Activated T-helper 9 cell treated with anti-CD3 and anti-CD28 coated beads, Interleukin-2, amount 50 U/mL, for 16 hours (primary cell): Measurements from ENCODE around the gene NGDN.

Source experiments
- DNase-seq: peaks from one replicate; pipeline ENCODE4 v3.0.0-alpha.2; 2020; ENCODE audit warnings: low read depth

The NGDN gene

DNA sequence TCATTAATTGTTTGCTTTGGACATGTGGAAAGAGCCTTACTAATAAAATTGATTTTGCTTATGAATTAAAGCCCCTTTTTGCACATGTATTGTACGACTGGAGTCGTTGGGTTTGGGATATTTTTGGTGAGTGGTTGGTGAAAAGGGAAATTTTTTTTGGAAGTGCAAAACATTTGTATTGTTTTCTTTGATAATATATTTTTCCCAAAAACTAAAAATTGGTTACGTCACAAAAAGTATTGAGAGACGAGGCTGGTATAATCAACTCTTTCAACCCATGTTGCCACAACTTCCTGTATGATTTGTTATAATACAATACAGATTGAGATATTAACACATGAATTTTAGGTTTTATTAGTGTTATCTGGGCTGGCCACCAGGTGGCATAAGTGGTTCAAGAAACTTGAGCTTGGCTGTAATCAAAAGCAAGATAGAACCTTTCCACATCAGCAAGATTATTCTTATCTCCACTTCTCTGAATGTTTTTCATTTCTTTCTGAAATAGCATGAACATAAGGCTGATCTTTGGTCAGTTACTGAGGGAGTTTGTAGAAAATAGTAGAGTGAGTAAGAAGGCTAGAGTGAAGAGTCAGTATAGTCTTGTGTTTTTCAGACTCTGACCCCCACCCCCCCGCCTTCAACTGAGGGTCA lies 8.7 kb downstream of the NGDN start:
- peak; percentile 30 for DNase-seq

DNA sequence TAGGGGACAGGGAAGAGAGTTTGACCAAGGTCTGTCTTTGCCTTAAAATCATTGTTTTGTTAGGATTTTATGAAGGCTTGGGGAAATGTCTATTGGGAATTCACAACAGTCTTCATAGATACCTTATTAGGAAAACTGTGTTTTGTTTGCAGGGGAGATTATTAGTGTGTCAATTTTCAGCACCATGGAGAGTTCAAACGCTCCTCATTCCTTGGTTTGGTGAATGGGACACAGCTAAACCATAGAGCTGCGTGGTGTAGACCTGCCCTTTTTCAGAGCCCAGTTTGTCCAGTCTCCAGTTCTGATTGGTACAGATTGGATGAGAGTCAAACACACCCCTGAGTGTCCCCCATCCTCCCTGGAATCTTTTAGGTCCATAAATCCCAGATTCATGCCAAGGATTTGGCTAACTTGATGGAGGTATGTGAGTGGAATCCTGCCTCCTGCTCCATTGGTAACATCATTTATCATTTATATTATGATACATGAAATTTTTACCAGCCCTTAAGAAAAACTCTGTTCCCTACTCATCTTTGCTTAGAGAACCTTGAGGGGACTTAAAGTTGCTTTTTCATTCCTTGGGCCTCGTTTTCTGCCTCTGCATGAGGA lies 12.0 kb downstream of the NGDN start:
- no peak for DNase-seq

DNA sequence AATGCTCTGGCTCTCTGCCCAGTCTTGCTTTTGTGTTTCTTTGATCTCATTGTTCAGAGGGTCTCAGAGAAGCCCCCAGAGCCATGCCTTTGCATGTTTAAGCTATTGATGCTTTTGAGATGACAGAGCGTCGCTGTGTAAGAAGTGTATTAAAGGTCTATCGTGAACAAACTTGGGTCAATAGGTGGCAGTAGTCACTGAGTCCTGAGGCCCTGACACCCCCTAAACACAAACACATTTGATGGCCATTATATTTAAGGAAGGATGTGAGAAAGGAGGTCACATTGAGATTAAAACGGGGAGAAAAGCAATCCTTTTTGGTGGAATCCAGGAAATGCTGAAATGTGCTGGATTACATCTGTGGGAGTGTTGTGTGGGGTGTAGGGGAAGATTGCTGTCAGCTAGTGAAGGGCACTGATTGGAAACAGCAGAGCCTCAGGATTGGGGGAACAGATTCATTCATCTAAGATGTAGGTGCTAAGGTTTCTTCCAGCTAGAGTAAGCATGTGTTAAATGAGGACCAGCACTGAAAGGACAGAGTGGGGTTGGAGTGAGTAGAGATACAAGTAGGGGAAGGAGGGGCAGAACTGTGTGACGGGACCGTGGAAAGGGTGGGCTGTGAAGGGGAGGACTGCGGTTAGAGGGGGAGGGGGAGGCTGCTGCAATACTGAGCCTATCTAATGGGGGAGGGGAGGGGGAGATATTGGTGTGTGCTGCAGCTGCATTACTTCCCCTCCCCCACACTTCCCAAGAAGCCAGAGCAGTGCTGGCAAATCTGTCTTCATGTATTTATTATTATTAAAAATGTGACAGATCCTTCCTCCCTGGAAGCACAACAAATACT lies 12.7 kb downstream of the NGDN start:
- DNase-seq = no peak

DNA sequence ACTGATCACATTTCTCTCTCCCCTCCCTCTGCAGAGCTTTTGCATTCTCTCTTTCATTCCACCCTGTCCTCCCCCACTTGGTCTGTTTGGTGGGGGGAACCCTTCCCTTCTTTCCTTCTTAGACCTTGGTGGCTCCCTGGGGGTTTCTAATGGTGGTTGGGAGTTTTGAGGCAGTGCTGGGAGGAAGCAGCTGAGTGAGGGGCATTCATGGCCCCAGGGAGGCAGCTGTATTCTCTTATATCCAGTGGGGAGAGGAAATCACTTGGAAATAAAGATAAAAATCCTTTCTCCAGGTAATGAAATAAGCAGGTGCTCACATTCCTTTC lies 13.3 kb downstream of the NGDN start:
- DNase-seq = no peak

DNA sequence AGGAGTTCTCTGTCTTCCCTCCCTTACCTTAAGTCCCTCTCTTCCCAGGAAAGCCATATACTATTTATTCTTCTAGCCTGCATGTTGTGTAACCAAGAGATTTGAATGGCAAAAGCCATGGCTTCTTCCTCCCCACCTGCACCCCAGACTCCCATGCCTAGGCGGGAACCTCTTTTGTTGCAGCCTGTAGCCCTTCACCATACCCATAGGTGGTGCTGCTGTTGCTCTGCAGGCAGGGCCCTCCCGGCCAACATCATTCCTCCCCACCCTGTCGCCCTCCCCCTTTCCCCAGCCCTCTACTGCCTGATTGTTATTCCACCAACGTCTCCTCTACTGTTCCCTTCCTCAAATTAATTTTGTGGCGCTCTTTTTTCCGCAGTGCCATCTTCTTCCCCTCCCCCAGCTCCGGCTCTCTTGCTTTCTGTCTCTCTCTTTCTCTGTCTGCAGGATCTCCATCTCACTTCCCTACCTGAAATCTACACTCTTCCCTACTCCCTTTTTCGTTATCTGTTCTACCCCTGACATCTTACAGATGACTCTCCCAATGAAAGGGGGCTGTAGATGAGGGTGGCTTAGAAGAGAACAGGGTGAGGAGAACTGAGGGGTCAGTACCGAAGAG lies 13.8 kb downstream of the NGDN start:
- DNase-seq = no peak

DNA sequence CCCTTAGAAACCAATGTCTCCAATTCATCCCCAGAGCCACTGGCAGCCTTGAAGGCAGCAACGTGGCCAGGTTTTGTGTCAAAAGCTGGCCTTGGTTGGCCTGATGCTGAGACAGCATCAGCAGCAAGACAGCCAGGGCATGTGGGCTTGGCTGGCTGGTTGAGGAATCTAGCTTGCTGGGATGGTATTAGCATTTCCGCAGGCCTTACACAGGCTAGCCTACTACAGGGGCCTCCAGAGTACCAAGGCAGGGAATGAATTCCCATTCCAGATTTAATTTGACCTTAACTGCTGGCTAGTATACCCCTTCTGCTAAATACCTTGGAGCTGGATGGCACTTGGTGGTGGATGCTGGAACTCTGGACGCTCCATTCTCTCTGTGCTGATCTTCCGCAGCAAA lies 15.8 kb downstream of the NGDN start:
- DNase-seq = no peak

DNA sequence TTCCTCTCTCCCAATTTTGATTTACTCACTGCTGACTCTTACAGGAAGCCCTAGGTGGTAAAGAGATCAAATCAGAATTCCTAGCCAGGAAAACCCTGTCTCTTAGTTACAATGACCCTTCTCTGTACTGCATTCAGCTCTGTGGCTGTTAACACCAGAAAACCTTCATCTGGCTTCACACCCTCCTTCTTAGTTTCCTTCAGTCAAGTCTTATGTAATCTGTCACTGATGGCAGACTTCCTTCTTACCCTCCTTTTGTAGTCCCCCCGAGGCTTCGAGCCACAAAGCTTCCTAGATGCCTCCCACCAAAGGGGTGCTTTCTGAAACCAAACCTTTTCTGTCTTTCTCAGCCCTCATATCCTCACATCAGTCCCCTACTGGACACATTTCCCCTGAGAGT lies 16.5 kb downstream of the NGDN start:
- DNase-seq = no peak

DNA sequence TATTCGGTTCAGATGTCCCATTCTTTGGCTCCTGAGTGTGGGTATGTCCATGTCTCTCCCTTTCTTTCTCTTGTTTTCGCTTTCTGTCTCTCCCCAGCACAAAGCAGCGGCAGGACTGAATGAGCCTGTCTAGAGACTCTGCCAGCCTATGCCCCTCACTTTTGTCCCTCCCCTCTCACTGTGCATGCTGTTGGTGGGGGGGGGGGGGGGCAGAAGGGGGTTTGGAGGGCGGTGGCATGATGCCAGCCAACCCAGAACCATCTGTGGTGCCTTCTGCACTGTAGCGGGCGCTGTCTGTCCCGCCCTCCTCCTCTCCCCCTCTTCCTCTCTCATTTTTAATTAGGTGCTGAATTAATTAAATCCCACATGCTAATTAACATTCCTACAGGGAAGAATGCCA lies 17.7 kb downstream of the NGDN start:
- no peak for DNase-seq

DNA sequence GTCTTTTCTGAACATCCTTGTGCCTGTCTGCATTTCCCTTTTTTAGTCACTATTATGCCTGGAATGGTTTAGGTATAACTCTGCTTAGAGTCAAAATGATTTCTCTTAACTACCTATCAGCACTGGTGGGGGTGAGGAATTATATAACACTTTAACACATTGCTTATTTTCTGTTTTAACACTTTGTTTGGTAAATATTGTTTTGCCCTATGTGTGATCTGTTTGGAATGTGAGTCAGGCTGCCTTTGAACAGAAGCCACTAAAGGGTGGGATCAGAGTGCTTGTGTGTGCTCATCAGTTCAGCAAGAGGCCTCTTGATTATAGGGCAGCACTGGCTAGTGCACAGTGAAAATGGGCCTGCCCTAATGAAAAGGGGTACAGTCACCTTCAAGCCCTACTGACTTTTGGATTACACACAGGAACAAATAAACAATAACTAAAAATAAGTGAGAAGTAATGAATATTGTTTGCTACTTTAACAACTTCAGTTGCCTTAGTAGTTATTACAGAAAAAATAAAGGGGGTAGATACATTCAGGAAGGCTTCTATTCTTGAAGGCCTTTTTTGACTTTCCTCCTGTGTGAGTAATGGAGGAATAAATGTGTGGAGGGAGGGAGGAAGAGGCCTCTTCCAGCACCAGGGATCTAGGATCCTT lies 23.2 kb downstream of the NGDN start:
- no peak for DNase-seq

DNA sequence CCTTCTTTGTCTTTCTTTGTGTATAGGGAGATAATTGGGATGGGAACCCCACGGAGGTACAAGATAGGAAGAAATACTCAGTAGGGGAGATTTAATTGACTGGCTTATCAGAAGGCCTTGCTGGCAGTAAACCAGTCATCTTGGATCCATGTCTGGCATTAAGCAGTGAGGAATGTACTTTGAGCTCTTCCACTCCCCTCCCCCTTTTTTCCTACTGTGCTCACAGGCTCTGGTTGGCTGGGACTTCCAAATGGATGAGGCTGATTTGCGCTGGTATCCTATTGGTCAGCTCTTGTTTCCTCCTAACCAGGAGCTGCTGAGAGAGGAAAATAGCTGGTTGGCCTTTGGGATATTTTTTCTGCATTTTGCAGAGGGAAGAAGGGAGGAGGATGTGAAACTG lies 24.7 kb downstream of the NGDN start:
- no peak for DNase-seq

DNA sequence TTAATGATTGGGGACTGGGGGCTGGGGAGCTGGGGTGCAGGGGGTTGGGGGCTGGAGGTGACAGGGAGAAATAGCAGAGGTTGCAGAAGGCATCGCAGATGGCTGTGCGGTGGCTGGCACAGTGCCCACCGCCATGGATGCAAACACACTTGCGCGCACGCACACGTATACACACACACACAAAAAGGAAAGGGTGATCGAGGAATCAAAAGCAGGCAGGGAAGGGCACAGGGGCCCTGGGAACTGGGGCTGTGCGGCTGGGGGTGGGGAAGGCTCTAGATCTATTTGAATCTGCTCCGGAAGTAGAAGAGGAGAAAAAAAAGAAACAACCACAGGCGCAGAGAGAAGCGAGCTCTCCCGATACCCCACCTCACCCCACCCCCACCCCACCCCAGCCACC lies 42.7 kb downstream of the NGDN start:
- no peak for DNase-seq

DNA sequence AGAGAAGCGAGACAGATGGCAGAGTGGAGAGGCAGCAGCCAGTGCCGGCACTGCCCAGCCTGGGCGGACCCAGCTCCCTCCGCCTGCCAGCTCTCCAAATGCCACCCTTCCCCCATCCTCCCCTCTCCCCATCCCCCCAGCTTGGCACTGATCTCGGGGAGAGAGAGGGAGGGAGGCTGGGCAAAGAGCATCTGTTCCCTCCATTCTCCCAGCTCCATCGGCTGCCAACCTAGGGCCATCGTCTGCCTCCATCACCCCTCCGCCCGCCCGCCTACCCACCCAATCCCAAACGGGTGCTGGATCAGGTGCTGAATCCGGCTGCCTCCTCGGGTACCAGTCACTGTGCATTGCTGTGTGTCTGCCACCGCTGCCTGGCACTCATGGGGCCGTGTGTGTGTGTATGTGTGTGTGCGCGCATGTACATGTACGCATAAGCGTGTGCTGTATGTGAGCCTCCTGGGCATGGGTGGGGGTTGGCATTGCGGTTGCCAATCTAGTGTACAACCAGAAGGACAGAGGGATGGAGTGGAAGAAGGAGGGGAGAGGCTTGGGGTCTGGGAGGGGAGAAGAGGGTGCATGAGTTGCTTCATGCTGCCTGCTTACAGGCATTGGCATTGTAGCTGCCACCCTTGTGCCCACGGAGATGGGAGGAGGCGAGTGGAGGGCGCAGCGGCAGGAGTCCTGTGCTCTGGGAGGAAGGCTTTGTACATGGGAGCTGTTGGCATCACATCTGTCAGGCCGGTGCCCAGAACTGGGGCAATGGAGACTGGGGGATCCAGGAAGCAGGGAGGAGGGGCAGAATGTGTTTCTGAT lies 43.7 kb downstream of the NGDN start:
- DNase-seq = no peak

DNA sequence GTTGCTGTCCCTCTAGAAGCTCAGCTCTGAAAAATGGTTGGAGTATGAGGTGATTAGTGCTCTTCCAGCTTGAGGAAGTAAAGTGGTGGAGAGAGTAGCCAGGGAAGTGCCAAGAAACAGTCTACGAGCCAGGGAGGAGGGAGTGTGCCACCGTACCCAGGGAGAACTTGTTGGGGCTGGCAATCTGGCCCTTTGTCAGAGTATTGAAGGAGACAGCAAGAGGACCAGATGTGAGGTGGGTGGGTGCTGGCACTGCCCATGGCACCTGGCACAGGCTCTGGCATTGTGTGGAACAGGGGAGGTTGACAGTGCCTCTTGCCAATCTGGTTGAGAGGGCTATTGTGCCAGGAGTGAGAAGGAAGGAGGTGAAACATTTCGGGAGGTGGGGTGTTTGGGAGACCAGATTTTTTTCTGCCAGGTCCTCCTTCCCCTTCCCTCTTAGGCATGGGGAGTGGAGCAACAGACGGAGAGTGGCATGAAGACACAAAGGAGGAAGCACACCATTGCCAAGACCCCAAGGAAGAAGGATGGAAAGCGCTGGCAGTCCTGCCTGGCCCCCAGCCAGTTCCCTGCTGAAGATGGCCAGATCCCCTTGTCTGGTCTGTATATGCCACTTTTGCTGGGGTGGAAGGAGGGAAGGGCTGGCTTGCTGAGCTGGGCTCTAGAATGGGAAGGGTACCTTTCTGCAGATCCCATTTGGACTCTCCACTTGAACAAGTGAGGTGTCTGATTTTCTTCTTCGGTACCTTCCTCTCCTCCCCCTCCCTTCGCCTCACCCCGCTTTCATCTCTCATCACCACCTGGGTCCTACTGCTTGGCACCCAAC lies 44.5 kb downstream of the NGDN start:
- DNase-seq = no peak

DNA sequence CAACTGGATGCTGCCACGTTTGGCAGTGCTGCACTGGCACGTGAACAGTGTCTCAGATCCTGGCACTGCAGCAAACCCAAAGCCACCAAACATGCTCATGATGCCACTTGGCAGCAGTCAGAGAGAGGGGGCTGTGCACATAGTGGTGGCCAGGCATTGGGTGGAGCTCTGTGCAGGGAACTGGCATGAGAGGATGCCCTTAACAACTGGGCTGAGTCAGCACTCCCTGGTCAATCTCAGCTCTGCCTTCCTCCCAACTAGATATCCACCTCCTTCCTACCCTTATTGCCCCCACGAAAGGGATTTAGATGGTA lies 45.1 kb downstream of the NGDN start:
- DNase-seq = no peak

DNA sequence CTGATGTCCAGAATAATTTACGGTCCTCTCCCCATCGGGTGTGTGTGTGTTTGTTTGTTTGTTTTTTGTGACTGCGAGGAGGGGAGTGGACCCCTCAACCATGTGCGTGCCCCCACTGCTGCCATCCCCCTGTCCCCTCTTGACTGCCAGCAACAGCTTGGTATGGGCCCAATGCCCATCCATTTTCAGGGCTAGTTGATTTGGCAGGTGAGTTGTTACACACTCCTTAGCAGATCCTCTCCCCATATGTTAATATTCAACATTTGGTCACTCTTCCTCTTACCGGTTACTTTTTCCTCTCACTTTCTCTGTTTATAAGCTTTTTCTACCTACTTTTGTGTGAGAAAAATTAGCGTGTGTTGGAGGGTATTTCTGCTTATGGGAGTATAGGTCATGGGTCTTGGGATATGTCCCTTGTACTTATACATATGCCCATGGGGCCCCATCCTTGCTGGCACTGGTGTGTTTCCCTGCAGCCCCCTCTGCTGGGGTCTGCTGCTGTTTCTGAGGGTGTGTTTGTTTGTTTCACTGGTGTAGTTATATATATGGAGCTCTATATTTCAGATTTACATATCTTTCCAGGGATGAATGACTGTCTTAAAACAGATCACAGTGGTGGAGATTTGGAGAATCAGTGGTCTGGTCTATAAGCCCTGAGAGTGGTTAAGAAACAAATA lies 48.3 kb downstream of the NGDN start:
- DNase-seq = no peak

DNA sequence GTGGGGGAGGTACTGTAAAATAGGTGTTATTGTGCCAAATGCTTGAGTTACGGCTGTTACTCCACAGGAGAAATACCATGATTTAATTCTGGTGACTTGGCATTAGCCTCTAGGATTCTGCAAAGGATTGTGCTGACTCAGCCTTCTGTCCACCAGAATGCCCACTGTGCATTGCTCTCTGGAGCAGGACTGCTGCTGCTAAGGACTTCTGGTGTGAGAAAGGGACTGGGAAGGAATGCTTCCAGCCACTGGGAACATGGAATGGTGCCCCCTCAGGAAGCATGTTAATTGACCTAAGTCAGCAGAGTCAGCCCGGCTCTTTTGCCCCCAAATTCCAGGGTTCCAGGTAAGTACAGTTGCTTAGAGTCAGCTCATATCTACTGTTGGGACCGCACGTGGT lies 49.2 kb downstream of the NGDN start:
- DNase-seq = no peak

DNA sequence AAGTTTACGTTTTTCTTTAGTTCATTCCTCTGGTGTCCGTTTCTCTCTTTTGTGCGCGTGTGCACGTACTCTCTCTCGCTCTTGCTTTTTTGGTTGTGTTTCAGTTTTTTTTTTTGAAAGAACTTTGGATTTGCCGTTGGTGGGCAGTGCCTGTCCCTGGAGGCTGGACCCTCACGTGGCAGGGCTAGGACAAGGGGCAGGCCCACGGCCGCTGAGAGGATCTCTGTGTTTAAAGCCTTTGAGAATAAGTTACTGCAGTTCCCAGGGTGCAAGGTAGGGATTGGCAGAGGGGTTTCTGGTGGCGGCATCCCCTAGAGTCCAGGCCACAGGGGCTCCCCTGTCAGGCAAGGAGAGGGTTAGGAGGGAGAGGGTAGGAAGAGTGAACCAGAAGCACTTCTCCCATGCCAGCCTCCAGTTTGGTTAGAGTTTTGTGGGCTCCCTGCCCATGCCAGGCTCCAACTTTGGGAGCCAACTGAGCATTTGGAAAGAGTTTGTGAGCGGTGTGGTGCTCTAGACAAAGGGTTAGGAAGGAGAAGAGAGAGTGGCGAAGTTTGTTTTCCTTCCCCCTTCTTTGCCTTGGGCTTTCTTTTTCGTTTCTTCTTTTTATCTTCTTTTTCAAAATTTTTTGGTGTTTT lies 51.5 kb downstream of the NGDN start:
- no peak for DNase-seq

DNA sequence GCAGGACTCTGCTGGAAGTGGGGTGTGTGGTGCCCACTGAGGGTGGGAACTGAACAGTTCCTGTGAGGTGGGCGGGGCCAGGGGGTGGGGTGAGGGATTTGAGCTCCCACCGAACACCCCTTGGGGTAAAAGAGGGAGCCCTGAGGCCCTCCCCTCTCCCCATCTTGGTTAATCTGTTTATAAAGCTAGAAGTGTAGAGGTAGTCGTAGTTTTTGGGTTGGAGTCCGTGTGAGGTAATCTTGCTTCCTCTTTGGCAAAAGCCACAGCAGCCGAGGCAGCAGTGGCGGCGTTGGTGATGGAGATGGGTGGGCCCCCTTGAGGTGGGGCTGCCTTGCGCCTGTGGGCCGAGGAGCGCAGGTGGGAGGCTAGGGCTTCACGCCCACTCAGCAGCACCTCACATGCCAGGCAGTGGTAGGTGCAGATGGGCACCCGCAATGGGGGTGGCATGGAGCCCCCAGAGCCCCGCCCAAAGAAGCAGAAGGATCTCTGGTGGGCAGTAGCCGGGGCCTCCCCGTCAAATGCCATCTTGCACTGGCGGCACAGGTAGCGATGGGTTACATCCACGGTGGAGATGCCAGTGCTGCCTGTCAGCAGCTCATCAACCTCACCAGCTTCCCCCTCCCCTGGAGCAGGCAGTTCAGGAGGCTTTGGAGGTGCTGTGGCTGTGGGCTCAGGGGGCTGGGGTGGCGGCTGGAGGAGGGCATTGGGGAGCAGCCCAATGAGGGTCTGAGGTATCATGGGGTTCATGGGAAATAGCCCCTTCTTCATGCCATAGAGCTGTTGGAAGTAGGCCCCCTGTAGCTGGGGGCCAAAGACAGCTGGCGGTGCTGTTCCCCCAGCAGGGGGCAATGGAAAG lies 52.5 kb downstream of the NGDN start:
- no peak for DNase-seq

DNA sequence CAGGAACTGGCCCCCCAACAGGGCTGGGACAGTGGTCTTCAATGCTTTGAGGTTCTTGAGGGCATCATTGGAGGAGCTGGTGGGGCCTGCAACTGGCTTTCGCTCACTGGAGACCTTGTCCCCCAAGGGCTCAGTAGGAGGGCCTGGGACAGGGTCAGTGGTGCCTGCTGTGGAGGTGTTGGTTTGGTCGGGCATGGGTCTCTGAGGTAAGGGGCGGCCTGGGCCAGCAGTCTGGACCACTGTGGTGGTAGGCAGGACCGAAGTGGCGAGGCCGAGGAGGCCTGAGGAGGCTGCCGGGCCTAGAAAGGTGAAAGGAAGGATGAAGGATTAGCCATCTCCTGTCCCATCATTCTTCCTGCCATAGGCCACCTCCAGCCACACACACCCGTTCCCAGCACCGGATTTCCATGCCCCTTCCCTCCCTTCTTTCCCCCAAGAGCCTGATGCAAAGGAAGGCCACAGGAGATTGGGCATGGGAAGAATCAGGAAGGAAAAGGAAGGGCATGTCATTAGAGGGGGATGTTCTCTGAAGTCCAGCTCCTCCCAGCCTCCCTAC lies 53.2 kb downstream of the NGDN start:
- no peak for DNase-seq
